ENCODE data around the gene ABCF1. TPM values are rescaled to one million over a fixed set of nuclear protein-coding genes. Genes with fewer than 3 reads are reported as not detected.
A peak's percentile ranks its signal among the peaks of the same experiment; 100 is the strongest.

Gene ABCF1
- total RNA-seq, 2 experiments from 2014 or later = 86.1 to 88.0 TPM

DNA sequence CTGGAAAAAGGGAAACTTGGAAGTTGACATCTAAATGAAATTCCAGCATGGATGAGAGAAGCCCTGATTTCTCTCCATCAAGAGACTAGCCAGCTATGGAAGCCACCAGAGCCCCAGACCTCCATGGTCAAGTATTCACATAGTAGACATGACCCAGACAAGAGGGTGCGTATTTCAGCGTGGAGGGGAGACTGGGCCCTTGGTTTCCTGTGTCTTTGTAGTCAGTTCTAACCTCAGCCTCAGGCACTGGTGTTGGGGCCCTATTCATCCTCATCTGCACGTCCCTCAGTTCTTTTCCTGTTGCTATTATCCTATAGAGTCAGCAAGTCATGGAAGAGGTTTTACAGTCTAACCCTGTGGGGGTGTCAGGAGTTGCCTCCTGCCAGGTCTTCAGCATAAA, 27.4 kb upstream of the ABCF1 start:
- Mint-ChIP-seq H3K4me1 (ENCODE audit: low read depth) (peaks cover 36% of the 10 kb centered on the region), H3K4me3 (peak overlapping the region; percentile 55), H3K27me3 (no peaks in the 10 kb centered on the region), H3K9me3 (no peaks in the 10 kb centered on the region), H3K27ac (peak overlapping the region; percentile 91), H3K36me3 (ENCODE audit: low read depth) (peaks cover 23% of the 10 kb centered on the region)
- Histone ChIP-seq H3K27me3 (ENCODE audit: control insufficient read depth in 1 of 2, insufficient read depth in 2 of 2, low read length in 2 of 2) (no peaks in the 10 kb centered on the region), H3K27ac (ENCODE audit: low read depth in 1 of 2, low read length in 2 of 2) (peak overlapping the region; percentile 40 to 68), H3K4me1 (ENCODE audit: insufficient read depth, low read length) (peaks cover 33% of the 10 kb centered on the region), H3K4me3 (ENCODE audit: low read length) (no peak overlapping the region), H3K9me3 (ENCODE audit: control insufficient read depth in 1 of 2, insufficient read depth in 1 of 2, low read length in 2 of 2) (no peaks in the 10 kb centered on the region), H3K36me3 (ENCODE audit: insufficient read depth, low read length) (peaks cover 28% of the 10 kb centered on the region)
- CTCF ChIA-PET = interaction anchor here (0.6 to 7.3 kb wide), 21 partner anchors 8 to 615 kb away, joined by 3 to 144 read pairs (median 7); partner anchors contain the start of genes ABCF1, DHX16, GNL1 and PRR3
- ATAC-seq (ENCODE audit: poor library complexity) = peak; percentile 33
- intact Hi-C loops (cut with DNase I, micrococcal nuclease) = loop anchor here (1.0 to 5.0 kb wide), 6 partner anchors 13 to 187 kb away; partner anchors contain the start of genes ABCF1 (in 1 of the 2), DHX16 (in 1 of the 2), GNL1 (in 1 of the 2) and PRR3 (in 1 of the 2)
- POLR2A ChIA-PET = interaction anchor here (0.5 to 8.6 kb wide), 10 partner anchors 13 to 542 kb away, joined by 3 to 120 read pairs (median 19); partner anchors contain the start of genes ABCF1, GNL1 and PRR3
- peak in 8 of 14 experiments; percentile 19 to 75 (median 54) for DNase-seq
- TF ChIP-seq, protein P1, sequence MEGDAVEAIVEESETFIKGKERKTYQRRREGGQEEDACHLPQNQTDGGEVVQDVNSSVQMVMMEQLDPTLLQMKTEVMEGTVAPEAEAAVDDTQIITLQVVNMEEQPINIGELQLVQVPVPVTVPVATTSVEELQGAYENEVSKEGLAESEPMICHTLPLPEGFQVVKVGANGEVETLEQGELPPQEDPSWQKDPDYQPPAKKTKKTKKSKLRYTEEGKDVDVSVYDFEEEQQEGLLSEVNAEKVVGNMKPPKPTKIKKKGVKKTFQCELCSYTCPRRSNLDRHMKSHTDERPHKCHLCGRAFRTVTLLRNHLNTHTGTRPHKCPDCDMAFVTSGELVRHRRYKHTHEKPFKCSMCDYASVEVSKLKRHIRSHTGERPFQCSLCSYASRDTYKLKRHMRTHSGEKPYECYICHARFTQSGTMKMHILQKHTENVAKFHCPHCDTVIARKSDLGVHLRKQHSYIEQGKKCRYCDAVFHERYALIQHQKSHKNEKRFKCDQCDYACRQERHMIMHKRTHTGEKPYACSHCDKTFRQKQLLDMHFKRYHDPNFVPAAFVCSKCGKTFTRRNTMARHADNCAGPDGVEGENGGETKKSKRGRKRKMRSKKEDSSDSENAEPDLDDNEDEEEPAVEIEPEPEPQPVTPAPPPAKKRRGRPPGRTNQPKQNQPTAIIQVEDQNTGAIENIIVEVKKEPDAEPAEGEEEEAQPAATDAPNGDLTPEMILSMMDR (IDR thresholded peaks at IDR 0.05) = no peak

DNA sequence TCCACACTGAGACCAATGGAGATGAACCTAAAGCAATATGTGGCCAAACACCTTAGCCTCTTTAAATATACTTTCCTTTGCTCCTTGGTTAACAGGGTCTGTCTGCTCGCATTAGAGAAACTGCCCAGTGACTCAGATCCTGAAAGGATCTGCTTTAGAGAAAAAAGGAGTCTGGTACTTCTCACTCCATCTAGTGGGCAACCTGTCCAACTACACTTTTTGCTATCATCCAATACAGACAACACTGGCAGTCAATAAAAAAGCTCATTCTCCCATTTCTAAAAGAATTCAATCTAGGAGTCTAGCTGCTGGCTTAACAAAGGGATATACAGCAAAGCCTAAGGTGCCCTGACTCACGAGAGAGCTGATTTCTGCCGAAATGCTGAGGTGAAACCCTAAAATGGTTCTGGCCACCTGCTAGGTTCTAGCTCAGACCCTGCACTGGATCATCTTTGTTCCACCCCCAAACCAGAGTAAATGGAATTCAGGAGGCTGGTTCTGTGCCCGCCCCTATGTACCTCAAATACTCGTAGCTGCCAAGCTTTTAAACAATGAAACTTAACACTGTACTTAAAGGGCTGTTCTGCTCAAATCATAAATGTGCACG, 26.5 kb upstream of the ABCF1 start:
- POLR2A ChIA-PET = interaction anchor here (0.6 to 8.6 kb wide), 22 partner anchors 12 to 79 kb away, joined by 3 to 120 read pairs (median 4); partner anchors contain the start of genes ABCF1, GNL1 and PRR3
- no peak overlapping the region for H3K4me3 ChIP-seq (ENCODE audit: low read length)
- H3K9me3 ChIP-seq (ENCODE audit: control insufficient read depth in 1 of 2, insufficient read depth in 1 of 2, low read length in 2 of 2) = no peaks in the 10 kb centered on the region
- peak in 4 of 14 experiments; percentile 42 to 75 (median 71) for DNase-seq
- intact Hi-C loops (cut with DNase I, micrococcal nuclease) = loop anchor here (1.0 to 5.0 kb wide), 5 partner anchors 27 to 187 kb away; partner anchors contain the start of genes ABCF1 (in 1 of the 2), DHX16 (in 1 of the 2) and TUBB (in 1 of the 2)
- H3K27ac ChIP-seq (ENCODE audit: low read depth in 1 of 2, low read length in 2 of 2) = peak overlapping the region in 1 of 2 donors; percentile 68
- peaks cover 33% of the 10 kb centered on the region for H3K4me1 ChIP-seq (ENCODE audit: insufficient read depth, low read length)
- Mint-ChIP-seq H3K27me3 (no peaks in the 10 kb centered on the region), H3K4me1 (ENCODE audit: low read depth) (peaks cover 36% of the 10 kb centered on the region), H3K4me3 (peak overlapping the region; percentile 55), H3K9me3 (no peaks in the 10 kb centered on the region), H3K36me3 (ENCODE audit: low read depth) (peaks cover 32% of the 10 kb centered on the region), H3K27ac (peak overlapping the region; percentile 91)
- TF ChIP-seq, protein P1 (IDR thresholded peaks at IDR 0.05) = peak; percentile 87
- CTCF ChIA-PET = interaction anchor here (0.6 to 7.3 kb wide), 33 partner anchors 9 to 614 kb away, joined by 3 to 144 read pairs (median 5); partner anchors contain the start of genes ABCF1, DHX16, GNL1 and PRR3
- H3K36me3 ChIP-seq (ENCODE audit: insufficient read depth, low read length) = peaks cover 34% of the 10 kb centered on the region
- H3K27me3 ChIP-seq (ENCODE audit: control insufficient read depth in 1 of 2, insufficient read depth in 2 of 2, low read length in 2 of 2) = no peaks in the 10 kb centered on the region
- peak; percentile 35 for ATAC-seq (ENCODE audit: poor library complexity)

DNA sequence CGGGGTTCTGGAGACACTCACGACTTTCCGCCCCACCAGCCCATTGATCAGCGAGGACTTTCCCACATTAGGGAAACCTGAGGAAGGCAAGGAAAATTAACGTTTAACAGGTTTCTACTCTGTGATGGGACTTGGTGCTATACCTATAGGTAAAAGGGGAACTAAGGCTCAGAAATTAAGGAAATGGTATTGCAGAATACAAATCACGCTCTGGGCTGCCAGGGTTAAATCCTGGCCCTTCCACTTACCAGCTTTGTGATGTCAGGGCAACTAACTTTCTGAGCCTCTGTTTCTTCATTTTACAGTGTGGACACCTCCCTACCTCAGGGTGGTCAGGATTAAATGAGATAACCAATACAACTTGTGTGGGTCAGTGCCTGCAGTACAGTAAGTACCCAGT, 23.8 kb upstream of the ABCF1 start:
- Histone ChIP-seq H3K4me3 (ENCODE audit: low read length) (no peak overlapping the region), H3K27ac (ENCODE audit: low read depth in 1 of 2, low read length in 2 of 2) (no peak overlapping the region), H3K4me1 (ENCODE audit: insufficient read depth, low read length) (peaks cover 25% of the 10 kb centered on the region), H3K36me3 (ENCODE audit: insufficient read depth, low read length) (peaks cover 55% of the 10 kb centered on the region), H3K27me3 (ENCODE audit: control insufficient read depth in 1 of 2, insufficient read depth in 2 of 2, low read length in 2 of 2) (no peaks in the 10 kb centered on the region), H3K9me3 (ENCODE audit: control insufficient read depth in 1 of 2, insufficient read depth in 1 of 2, low read length in 2 of 2) (no peaks in the 10 kb centered on the region)
- H3K27me3 Mint-ChIP-seq = no peaks in the 10 kb centered on the region
- CTCF ChIA-PET = interaction anchor here (7.3 kb wide), 1 partner anchor 65 kb away, joined by 144 read pairs; no protein-coding TSS in a partner anchor
- no peak for ATAC-seq (ENCODE audit: poor library complexity)
- POLR2A ChIA-PET = interaction anchor here (1.8 kb wide), 1 partner anchor 51 kb away, joined by 5 read pairs; no protein-coding TSS in a partner anchor
- TF ChIP-seq, protein P1 (IDR thresholded peaks at IDR 0.05) = no peak
- peaks cover 59% of the 10 kb centered on the region for H3K36me3 Mint-ChIP-seq (ENCODE audit: low read depth)
- H3K4me3 Mint-ChIP-seq = no peak overlapping the region
- H3K4me1 Mint-ChIP-seq (ENCODE audit: low read depth) = peaks cover 24% of the 10 kb centered on the region
- DNase-seq = no peak
- no peaks in the 10 kb centered on the region for H3K9me3 Mint-ChIP-seq
- intact Hi-C loops (cut with DNase I, micrococcal nuclease) = no loop called here
- H3K27ac Mint-ChIP-seq = no peak overlapping the region
